Activated effector memory CD4-positive, alpha-beta T cell treated with Interleukin-2 at 50 U/mL for 16 hours (primary cell): Measurements from ENCODE around the gene LHX2.
"Not testable (repeated sequence)": the region's sequence is repeated elsewhere in the genome, so short reads cannot be mapped to it uniquely, and the experiment has no call there.

Source experiments
- DNase-seq: peaks from one replicate; pipeline ENCODE4 v3.0.0-alpha.2; 2020

The LHX2 gene, protein sequence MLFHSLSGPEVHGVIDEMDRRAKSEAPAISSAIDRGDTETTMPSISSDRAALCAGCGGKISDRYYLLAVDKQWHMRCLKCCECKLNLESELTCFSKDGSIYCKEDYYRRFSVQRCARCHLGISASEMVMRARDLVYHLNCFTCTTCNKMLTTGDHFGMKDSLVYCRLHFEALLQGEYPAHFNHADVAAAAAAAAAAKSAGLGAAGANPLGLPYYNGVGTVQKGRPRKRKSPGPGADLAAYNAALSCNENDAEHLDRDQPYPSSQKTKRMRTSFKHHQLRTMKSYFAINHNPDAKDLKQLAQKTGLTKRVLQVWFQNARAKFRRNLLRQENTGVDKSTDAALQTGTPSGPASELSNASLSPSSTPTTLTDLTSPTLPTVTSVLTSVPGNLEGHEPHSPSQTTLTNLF

DNA sequence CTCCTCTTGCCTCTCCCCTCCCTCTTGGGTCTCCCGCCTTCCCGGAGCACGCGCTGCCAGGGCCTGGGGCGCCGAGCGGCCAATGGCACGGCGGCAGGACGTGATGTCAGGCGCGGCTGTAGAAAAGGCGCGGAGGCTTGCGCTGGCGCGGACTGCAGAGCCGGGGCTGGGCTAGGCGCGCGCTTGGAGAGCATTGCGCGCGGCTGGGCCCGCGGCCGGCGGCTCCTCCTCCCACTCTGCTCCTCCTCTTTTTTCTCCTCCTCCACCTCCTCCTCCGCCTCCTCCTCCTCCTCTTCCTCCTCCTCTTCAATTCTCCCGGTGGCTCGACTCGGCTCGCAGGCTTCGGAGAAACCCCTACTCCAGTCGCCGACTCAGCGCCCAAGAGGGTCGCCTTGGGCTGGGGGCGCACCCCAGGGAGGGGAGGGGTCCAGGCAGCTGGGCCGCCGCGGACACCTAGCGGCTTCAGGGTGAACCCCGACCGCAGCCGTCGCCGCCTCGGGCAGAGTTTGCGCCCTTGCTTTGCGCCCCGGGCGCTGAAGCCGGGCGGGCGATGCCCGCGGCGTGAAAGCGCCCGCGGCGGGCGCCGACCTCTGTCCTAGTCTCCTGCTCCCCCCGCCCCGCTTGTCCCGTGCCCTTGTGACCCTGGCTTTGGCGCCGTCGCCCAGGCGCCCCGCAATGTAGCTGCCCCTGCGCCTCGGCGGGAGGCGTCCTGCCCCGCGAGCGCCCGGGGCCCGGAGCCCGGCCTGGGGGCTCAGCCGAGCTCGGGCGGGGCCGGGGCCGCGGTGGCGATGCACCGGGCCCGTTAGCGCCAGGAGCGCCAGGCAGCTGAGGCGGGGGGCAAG is at the start of gene LHX2:
Gene LHX2, plus strand, starts transcription at position 309 of the 842 bp plus-strand sequence. CDS start 581 bp downstream, outside the sequence.
- DNase-seq, result no peak

DNA sequence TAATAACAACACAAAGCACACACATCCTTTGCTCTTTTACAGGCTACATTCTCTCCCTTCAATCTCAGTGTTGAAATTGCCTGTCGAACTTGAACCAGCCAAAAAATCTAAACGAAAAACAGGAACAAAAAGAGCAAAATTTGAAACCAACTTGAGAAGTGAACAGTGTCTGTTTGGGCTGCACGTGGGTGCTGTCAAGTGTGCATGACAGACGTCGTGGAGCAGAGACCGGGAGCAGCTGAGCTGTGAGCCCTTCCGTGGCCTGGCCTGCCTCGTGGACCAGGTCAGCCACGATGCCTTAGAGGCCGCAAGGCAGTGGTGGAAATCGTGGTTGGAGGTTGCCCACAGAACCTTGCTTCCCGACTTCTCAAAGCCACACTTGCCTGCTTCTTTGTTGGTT is 46.8 kb upstream of the LHX2 start:
- no peak for DNase-seq

DNA sequence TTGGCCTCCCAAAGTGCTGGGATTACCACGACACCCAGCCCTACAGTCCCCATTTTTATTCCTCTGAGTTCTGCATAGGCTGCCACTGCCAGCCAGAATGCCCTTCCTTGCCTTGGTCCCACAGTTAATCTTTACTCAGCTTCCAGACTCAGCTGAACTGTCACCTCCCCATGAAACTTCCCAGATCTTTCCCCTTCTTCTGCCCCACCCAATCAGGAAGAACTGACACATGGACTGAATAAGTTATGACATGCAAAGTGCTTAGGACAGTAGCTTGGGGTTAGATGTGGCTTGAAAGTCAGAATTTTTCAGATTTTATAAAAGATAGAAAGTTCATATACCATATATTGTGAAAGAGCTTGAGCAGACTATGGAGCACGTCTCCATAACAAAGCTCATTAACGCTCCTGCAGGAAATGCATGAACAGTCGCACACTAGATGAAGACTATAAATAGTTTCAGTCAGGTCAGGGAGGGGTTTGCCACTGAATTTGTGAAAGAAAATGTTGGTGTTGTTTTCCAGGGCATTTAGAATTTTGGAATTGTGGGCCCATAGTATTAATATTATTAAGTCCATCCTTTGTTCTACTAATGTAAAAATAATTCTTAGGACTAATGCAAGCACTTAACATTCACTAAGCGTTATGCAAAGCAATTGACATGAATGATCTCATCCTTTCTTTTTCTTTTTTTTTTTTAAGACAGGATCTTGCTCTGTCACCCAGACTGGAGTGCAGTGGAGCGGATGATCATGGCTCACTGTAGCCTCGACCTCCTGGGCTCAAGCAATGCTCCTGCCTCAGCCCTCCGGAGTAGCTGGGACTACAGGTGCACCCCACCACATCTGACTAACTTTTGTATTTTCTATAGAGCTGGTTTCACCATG is 45.5 kb upstream of the LHX2 start:
- DNase-seq, result no peak

DNA sequence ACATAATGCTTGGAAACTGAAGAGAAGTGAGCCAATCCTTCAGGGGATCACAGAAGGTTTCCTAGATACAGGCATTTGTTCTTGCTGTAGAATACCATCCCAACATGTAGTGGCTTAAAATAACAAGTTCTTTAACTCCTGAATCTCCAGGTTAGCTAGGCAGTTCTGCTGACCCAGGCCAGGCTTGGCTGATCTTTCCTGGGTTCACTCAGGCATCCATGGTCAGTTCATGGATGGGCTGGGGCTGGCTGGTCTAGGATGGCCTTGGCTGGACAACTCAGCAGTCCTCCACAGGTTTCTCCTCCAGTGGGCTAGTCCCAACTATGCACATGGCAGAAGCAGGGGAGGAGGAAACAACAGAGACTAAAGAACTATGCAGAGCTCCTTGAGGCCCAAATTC is 44.2 kb upstream of the LHX2 start:
- DNase-seq, result no peak

DNA sequence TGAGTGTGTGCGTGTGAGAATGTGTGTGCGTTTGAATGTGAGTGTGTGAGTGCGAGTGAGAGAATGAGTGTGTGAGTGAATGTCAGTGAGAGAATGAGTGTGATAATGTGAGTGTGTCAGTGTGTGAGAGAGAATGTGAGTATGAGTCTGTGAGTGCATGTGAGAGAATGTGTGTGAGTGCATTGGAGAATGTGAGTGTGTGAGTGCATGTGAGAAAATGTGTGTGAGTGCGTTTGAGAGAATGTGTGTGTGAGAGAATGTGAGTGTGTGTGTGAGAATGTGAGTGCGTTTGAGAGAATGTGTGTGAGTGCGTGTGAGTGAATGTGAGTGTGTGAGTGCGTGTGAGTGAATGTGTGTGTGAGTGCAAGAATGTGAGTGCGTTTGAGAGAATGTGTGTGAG is 39.0 kb upstream of the LHX2 start:
- no peak for DNase-seq

DNA sequence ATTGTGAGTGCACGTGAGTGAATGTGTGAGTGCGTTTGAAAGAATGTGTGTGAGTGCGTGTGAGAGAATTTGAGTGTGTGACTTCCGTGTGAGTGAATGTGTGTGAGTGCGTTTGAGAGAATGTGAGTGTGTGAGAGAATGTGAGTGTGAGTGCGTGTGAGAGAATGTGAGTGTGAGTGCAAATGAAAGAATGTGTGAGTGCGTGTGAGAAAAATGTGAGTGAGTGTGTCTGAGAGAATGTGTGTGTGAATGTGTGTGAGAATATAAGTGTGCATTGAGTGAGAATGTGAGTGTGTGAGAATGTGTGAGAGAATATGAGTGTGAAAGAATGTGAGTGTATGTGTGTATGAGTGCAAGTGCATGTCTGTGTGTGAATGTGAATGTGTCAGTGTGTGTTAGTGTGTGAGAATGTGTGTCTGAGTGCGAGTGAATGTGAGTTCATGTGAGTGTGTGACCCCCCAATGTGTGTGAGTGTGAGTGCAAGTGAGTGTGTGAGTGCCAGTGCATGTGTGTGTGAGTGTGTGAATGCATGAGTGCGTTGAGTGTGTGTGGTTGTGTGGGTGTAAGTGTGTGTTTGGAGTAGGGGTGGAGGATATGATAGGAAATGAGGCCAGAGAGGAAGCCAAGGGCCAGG is 37.9 kb upstream of the LHX2 start:
- no peak for DNase-seq

DNA sequence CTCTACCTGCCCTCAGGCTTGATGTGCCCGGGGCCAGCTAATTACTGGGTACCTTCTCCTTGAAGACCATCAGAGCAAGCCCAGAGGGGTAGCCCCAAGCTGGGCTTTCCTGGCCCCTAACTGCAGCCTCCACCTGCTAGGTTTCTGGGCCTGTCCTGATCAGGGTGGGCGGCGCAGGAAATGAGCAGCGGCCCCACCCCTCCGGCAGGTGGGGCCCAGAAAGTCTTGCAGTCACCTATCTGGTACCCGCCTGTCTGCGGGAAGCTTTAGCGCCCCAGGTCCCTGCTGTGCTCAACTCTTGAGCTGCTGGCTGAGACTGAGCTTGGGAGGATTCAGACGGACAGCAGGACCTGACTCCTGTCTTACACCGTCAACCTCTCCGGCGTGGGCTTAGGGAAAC is 37.1 kb upstream of the LHX2 start:
- DNase-seq, result no peak

DNA sequence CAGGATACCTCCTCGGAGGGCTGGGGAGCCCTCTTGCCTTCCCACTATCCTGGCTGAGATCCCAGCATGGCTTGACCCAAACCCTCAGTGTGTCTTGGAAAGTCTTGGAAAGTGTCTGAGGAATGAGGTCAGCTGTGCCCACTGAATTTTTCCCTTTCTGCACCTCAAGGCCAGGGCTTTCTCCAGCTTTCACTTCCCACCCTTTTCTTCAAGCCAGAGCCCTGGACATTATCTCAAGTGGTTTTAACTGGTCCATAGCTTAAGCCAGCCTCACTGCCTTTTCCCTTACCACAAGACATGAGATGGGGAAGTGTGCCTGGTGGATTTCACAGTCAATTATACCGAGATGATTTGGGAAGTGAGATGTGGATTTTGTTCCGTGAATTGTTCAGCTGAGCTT is 35.7 kb upstream of the LHX2 start:
- no peak for DNase-seq

DNA sequence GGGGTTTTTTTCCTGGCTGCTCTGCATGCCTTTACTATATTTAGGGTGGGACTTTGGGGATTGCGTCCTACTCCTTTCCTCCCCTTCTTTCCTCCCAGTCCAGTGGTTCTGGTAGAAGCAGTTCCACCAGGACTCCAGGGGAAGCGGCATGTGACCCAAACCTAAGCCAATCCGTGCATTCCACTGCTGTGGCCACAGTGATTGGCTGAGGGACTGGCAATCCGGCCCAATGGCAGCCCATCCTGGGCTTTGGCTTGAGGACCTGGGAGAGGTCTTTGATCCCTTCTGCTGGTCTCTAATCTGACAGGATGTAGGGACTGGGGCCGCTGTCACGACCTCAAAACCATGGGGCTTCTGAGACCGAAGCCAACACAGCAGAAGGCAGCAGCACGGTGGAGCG is 35.0 kb upstream of the LHX2 start:
- DNase-seq, result not testable (repeated sequence)

DNA sequence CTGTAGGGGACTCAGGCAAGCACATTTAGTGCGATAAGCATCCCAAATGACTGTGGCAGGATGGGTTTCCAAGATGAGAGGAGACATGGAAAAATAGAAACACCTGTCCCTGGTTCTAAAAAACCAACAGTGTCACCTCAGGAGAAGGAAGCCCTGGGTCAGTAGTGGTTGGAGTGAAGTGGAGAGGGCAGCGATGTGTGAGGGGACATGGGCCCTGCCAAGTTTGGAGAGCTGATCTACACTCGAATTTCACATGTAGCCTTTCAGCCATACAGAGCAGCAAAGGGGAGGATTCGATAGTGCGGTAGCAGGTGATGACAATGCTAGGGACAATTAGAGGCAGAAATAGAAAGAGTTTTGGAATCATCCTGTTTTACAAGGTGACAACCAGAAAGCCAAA is 32.6 kb upstream of the LHX2 start:
- no peak for DNase-seq

DNA sequence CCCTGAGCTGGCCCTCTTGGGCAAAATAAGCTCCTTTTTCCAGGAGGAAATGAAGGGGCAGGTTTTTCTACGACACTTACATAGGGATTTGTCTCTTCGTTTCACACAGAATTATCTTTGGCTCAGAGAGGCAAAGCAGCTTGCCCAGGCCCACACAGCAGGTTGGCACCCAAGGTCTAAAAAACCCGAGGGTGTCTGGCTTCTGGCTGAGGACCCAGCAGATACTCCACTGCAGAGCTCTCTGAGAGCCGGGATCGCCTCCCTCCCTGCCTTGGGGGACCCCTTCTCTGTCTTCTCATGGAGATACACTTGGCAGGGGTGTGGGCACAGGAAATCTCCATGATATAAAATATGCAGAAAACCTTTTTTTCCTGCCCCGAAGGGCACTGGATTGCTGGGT is 29.0 kb upstream of the LHX2 start:
- DNase-seq, result no peak

DNA sequence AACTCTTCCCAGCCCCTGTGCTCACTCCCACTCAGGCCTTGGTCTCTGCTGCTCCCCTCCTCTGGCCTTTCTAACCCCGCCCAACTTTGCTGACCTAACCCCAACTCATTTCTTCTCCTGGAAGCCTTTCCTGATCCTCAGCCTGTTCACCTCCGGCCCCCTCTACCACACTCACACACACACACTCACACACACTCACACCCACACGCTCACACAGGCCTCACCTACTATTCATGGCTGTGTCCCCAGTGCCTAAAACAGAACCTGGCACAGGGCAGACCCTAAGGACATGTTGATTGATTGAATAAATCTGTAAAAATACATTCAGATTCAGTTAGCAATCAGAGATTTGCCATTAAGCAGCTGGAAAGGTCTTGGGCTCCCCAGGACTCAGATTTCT is 28.5 kb upstream of the LHX2 start:
- no peak for DNase-seq

DNA sequence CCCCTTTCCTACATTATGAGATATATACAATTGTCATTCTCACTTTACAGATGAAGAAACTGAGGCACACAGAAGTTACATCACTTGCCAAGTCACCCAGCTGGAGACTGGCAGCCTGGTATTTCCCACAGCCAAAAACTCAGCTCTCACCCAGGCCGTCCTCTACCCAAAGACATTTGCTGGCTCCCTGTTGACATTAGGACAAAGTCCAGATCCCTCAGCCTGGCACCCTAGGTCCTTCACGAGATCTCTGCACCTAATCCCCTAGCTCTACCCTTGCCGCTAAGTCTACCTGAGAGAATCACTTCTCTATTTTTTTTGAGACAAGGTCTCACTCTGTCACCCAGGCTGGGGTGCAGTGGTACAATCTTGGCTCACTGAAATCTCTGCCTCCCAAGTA is 26.8 kb upstream of the LHX2 start:
- no peak for DNase-seq

DNA sequence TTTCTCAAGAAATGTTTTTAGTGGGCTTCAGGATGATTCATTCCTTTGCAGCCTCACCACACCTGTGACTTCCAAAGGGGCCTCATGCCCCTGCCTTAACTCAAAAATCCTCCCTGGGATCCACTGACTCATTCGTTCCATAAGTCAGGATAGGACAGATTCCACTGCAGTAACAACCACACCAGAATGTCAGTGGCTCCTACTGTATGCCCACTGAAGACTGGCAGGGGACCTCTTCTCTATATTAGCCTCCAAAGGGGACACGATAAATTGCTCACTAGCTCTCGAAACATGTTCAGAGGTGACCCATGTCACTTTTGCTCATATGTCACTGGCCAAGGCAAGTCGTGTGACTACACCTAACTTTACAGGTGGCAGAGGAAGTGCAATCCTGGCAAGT is 25.7 kb upstream of the LHX2 start:
- DNase-seq, result no peak

DNA sequence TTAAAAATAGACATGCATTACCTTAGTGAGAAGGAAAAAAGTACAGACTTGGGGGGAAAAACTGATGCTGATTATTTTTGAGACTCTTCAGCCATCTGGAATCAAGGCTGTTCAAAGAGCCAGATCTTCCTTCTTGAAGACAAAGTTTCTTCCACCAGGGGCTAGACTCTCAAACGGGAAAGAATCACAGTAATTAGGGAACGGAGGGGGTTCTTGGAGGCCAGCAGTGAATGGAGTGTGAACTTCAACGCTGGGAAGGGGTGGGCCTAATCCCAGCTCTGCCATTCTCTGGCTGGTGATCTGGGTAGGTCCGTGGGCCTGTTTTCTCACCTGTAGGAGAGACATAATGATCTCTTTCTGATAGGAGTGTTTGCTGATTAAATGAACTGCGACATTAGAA is 21.1 kb upstream of the LHX2 start:
- DNase-seq, result no peak

DNA sequence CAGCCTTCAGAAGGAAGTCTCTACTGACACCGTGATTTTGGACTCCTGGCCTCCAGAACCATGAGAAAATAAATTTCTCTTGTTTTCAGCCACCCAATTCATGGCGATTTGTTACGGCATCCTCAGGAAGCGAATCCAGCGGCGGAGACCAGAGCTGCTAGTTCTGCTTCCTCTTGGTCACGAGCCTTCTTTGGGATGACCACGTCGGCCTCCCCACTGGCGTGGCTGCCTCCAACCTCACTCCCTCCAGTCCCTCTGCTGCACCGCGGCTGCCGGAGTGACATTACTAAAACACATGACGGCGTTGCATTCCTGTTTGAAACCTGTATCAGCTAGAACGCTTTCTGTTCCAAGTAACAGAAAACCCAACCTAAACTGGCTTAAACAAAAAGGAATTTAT is 18.9 kb upstream of the LHX2 start:
- not testable (repeated sequence) for DNase-seq

DNA sequence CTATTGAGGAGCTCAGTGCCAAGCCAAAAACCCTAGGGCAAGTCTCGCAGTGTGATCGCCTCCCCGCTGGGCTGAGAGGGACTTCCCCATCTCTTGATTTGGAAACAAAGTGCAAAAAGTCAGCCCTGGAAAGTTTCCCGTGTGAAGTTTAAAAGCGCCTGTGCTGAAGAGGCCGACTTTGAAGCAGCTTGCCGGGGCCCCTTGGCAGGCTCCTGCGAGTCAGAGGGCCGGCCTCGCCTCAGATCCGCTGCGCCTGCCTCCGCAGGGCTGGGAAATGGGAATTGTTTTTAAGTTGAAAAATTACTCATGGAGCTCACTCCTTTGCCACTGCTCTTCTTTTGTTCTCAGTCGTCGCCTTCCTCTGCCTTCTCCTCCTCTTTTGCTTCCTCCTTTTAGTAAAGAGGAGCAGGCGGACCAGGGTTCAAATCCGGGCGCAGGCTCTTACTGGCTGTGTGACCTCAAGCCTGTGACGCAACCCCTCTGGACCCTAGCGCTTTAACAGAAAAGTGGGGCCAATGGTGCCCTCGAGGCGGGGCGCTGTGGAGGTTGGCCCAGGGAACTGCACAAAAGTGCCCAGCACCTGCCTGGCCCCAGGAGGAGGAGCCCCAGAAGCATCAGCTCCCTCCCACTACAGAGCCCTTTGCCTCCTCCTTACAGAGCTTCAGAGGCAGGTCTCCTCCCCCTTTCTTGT is 14.7 kb upstream of the LHX2 start:
- no peak for DNase-seq

DNA sequence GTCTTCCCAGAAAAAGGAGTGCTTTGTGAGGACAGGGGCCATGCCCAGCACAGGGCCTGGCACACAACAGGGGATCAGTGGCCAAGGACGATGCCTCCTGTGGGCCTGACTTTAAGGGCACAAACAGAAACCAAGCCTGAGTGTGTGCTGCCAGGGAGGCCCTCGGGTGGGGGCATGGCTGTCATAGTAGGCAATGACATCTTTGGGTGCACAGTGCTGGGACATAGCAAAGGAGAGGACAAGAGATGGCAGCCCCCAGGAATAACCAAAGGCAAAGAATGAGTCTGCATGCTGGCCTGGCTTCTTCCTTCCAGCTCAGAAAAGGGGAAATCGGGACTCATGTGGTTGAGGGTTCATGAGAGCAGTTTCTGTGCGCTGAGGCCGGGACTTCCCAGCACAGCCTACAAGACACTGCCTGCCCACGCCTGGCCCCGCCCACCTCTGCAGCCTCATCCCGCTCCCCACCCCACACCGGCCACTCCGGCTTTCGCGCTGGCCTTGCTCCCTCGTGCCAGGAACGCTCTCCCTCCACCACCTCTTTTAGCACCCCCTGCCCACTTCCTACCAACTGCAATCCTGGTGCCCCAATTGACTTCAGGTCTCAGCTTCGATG is 13.8 kb upstream of the LHX2 start:
- DNase-seq, result no peak

DNA sequence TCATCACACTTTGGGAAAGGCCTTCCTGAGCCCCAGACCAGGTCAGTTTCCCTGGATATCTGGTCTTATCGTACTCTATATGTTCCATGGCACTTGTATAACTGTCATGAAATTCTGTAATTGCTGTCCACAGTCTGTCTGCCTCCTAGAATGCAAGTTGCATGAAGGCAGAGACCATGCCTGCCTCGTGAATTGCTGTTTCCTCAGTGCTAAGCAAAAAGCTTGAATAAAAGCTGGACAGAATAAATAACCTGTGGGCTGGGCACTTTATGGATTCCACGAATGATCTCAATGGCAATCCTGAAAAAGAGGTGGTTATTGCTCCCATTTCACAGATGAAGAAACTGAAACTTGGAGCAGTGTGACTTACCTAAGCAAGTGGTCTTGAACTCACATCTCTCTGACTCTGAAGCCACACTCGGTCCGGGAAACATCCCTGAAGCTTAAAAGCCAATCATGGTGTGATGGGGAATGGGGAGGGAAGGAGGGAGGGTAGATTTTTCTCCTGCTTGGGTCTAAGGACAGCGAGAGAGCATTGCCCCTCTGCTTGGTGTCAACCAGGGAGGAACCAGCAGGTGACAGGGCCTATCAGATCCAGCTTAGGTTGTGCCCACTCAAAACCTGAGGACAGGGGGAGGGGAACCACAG is 13.2 kb upstream of the LHX2 start:
- DNase-seq, result no peak

DNA sequence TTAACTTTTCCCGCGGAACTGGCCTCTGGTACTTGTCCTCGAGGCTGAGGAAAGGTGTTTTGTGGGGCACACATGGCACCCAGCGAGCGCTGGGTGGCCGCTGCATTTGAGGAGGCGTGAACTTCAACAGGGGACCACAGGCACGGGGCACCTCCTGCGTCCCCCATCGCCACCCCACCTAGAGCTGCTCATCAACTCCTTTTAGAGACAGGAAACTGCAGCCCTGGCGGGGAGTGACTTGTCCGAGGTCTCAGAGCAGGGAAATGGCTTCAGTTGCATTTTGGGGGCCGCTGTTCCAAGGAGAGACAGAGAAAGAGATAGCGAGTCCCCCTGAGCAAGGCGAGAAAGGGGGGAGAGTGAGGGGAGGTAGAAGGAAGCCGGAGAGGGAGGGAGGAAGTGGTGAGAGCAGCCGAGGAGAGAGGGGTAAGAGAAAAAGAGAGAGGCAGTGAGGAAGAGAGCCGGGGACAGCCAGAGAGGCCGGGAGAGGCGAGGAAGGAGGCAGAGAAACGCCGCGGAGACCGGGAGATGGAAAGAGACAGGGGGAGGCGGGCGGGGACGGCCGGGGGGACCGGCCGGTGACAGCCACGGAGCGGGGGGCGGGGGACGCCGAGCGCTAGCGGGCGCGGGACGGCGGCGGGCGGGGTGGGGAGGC is 12.5 kb upstream of the LHX2 start:
- no peak for DNase-seq

DNA sequence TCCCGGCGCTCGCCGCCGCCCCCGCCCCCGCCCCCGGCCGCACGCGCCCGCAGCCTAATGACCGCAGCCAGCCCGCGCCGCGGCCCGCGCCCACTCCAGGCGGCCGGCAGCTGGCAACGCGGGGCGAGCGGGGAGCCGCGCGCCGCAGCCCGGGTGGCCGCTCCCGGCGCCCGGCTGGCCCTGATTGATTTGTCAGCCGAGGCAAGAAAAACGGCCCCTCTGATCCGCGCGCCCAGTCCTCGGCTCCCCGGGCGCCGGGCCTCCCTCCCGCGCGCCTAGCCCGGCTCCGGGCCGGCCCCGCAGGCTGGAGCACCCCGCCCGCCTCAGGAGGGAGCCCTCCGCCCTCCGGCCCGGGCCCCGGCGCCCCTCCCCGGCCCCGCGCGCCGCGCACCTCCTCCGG is 11.9 kb upstream of the LHX2 start:
- DNase-seq, result no peak
